ENCODE results near the gene C7. TPM values are rescaled to one million over a fixed set of nuclear protein-coding genes. Genes with fewer than 3 reads are reported as not detected.
"Not testable (repeated sequence)": the region's sequence is repeated elsewhere in the genome, so short reads cannot be mapped to it uniquely, and the experiment has no call there.

Gene C7
- total RNA-seq, 4 donors from 2014 or later: 77.4 to 170 (median 127) TPM

DNA sequence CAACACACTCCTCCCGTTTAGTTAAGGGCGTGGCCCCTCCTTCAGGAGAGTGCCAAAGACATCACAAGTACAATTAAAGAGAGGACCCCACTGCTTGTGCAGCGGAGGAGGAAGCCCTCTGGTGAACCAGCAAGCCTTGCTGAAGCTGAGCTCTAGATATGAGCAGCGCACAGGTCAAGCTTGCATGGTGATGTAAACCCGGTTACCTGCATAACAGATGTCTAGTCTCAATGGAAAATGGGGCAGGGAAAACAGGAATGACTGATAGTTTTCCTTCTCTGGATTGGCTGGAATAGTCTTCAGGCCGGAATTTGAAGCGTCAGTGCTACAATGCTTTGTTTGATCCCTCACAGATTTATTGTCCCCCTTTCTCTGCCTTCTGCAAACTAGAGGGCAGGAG is 95.6 kb downstream of the C7 start:
- Histone ChIP-seq H3K4me1 (no peaks in the 10 kb centered on the region), H3K27me3 (no peaks in the 10 kb centered on the region), H3K9me3 (no peaks in the 10 kb centered on the region), H3K4me3 (no peak overlapping the region), H3K27ac (no peak overlapping the region), H3K36me3 (no peaks in the 10 kb centered on the region)
- no peak for TF ChIP-seq POLR2AphosphoS5 (IDR thresholded peaks at IDR 0.05)
- TF ChIP-seq EP300 (IDR thresholded peaks at IDR 0.05; ENCODE audit: low read depth): no peak
- TF ChIP-seq, protein P1, sequence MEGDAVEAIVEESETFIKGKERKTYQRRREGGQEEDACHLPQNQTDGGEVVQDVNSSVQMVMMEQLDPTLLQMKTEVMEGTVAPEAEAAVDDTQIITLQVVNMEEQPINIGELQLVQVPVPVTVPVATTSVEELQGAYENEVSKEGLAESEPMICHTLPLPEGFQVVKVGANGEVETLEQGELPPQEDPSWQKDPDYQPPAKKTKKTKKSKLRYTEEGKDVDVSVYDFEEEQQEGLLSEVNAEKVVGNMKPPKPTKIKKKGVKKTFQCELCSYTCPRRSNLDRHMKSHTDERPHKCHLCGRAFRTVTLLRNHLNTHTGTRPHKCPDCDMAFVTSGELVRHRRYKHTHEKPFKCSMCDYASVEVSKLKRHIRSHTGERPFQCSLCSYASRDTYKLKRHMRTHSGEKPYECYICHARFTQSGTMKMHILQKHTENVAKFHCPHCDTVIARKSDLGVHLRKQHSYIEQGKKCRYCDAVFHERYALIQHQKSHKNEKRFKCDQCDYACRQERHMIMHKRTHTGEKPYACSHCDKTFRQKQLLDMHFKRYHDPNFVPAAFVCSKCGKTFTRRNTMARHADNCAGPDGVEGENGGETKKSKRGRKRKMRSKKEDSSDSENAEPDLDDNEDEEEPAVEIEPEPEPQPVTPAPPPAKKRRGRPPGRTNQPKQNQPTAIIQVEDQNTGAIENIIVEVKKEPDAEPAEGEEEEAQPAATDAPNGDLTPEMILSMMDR (IDR thresholded peaks at IDR 0.05): no peak
- TF ChIP-seq POLR2A (IDR thresholded peaks at IDR 0.05): no peak
- intact Hi-C loops (cut with DNase I; ENCODE audit: low total_unique reads) (loop anchor here (5.0 kb wide), 1 partner anchor 997 kb away; no protein-coding TSS in a partner anchor), in situ Hi-C loops (cut with MboI; ENCODE audit: low pct_ligation_motif_present in 1 of 4, low pct_unique_long_range_greater_than_20kb in 1 of 4, low sequenced_read_pairs in 3 of 4) (no loop called here)
- 80 to 82% methylated on average over 2 to 7 of the region's 7 CpGs for WGBS, 2 donors (ENCODE audit: low coverage in 1 of 2)
- no peak for DNase-seq

DNA sequence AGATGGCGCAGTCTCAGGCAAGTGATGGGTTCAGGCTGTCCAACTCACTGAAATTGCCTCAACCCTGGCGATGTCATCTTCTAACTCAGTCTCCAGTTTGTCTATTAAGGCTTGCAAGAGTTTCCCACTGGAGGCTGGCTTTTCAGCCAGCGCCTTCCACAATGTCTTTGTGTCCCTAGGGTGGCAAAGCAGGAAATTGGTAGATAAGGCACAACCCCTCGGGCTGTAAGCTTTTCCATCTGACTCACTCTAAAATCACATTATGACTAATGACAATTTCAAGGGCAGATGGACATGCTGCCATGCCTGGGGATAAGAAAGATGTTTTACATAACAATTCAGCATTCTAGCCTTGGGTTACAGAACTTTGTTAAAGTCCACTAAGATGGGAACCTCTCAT is 99.9 kb downstream of the C7 start:
- WGBS, 2 donors (ENCODE audit: low coverage in 1 of 2): 72 to 88% methylated on average over 3 to 4 of the region's 4 CpGs
- Histone ChIP-seq H3K9me3 (no peaks in the 10 kb centered on the region), H3K4me3 (no peak overlapping the region), H3K36me3 (no peaks in the 10 kb centered on the region), H3K27me3 (no peaks in the 10 kb centered on the region), H3K4me1 (no peaks in the 10 kb centered on the region), H3K27ac (no peak overlapping the region)
- intact Hi-C loops (cut with DNase I; ENCODE audit: low total_unique reads) (no loop called here), in situ Hi-C loops (cut with MboI; ENCODE audit: low pct_ligation_motif_present in 1 of 4, low pct_unique_long_range_greater_than_20kb in 1 of 4, low sequenced_read_pairs in 3 of 4) (no loop called here)
- TF ChIP-seq POLR2A (IDR thresholded peaks at IDR 0.05) (no peak), EP300 (IDR thresholded peaks at IDR 0.05; ENCODE audit: low read depth) (no peak), POLR2AphosphoS5 (IDR thresholded peaks at IDR 0.05) (no peak)
- TF ChIP-seq, protein P1 (IDR thresholded peaks at IDR 0.05): no peak
- DNase-seq: no peak

- in situ Hi-C loops (cut with MboI; ENCODE audit: low pct_ligation_motif_present in 1 of 4, low pct_unique_long_range_greater_than_20kb in 1 of 4, low sequenced_read_pairs in 3 of 4): no loop called here
- intact Hi-C loops (cut with DNase I; ENCODE audit: low total_unique reads): loop anchor here (1.0 kb wide), 1 partner anchor 29 kb away; no protein-coding TSS in a partner anchor
- no peaks in the 10 kb centered on the region for H3K27me3 ChIP-seq
- TF ChIP-seq POLR2A (IDR thresholded peaks at IDR 0.05): no peak
- TF ChIP-seq POLR2AphosphoS5 (IDR thresholded peaks at IDR 0.05): no peak
- TF ChIP-seq EP300 (IDR thresholded peaks at IDR 0.05; ENCODE audit: low read depth): no peak
- TF ChIP-seq, protein P1 (IDR thresholded peaks at IDR 0.05): no peak
- no peak for DNase-seq
- H3K9me3 ChIP-seq: no peaks in the 10 kb centered on the region
- WGBS, 2 donors (ENCODE audit: low coverage in 1 of 2): 86 to 92% methylated on average over 6 of the region's 6 CpGs
- no peaks in the 10 kb centered on the region for H3K4me1 ChIP-seq
- H3K4me3 ChIP-seq: no peak overlapping the region
- H3K27ac ChIP-seq: no peak overlapping the region
- H3K36me3 ChIP-seq: no peaks in the 10 kb centered on the region
These were observed 101.3 kb downstream of the C7 start for GRCh38 chr5:41010572-41010971.

GRCh38 chr5:41012318-41012717 is 103.0 kb downstream of the C7 start:
- Histone ChIP-seq H3K27me3 (no peaks in the 10 kb centered on the region), H3K4me3 (no peak overlapping the region), H3K36me3 (no peaks in the 10 kb centered on the region), H3K4me1 (no peaks in the 10 kb centered on the region), H3K27ac (no peak overlapping the region), H3K9me3 (no peaks in the 10 kb centered on the region)
- TF ChIP-seq, protein P1 (IDR thresholded peaks at IDR 0.05): no peak
- TF ChIP-seq POLR2A (IDR thresholded peaks at IDR 0.05) (no peak), POLR2AphosphoS5 (IDR thresholded peaks at IDR 0.05) (no peak), EP300 (IDR thresholded peaks at IDR 0.05; ENCODE audit: low read depth) (no peak)
- intact Hi-C loops (cut with DNase I; ENCODE audit: low total_unique reads) (no loop called here), in situ Hi-C loops (cut with MboI; ENCODE audit: low pct_ligation_motif_present in 1 of 4, low pct_unique_long_range_greater_than_20kb in 1 of 4, low sequenced_read_pairs in 3 of 4) (no loop called here)
- DNase-seq: no peak
- WGBS, 2 donors (ENCODE audit: low coverage in 1 of 2): 64 to 65% methylated on average over 4 of the region's 4 CpGs

- H3K4me3 ChIP-seq; H3K27ac ChIP-seq; DNase-seq; intact Hi-C loops (cut with DNase I; ENCODE audit: low total_unique reads); H3K9me3 ChIP-seq; in situ Hi-C loops (cut with MboI; ENCODE audit: low pct_ligation_motif_present in 1 of 4, low pct_unique_long_range_greater_than_20kb in 1 of 4, low sequenced_read_pairs in 3 of 4); H3K27me3 ChIP-seq; H3K4me1 ChIP-seq; H3K36me3 ChIP-seq: not testable (repeated sequence)
- WGBS, 2 donors (ENCODE audit: low coverage in 1 of 2): 98 to 100% methylated on average over 1 to 8 of the region's 8 CpGs
These were observed 113.3 kb downstream of the C7 start for GRCh38 chr5:41022600-41022999.

All from transverse colon (tissue), 4 donors.